Brain microvascular endothelial cell (primary cell): ENCODE measurements around the gene SUSD1.

Experiments
- DNase-seq: peaks from one replicate; pipeline ENCODE4 v3.0.0-alpha.2; 2020
- H3K27ac ChIP-seq: fragments of 250-450 bp; sonication (Bioruptor Pico); 2 replicates; pipeline ENCODE4 v1.5.1; 2020; ENCODE audit warnings: mild to moderate bottlenecking, moderate library complexity
- H3K27me3 ChIP-seq: fragments of 250-450 bp; sonication (Bioruptor Pico); replicated peaks from 2 replicates; pipeline ENCODE4 v1.5.1; 2020; ENCODE audit warnings: mild to moderate bottlenecking
- H3K36me3 ChIP-seq: fragments of 250-450 bp; sonication (Bioruptor Pico); replicated peaks from 2 replicates; pipeline ENCODE4 v1.5.1; 2020; ENCODE audit warnings: mild to moderate bottlenecking
- H3K4me3 ChIP-seq: 2 replicates; pipeline ENCODE4 v1.5.1; 2011; ENCODE audit warnings: low read depth, mild to moderate bottlenecking, control low read depth, low read length, moderate library complexity
- CTCF ChIP-seq: IDR thresholded peaks from 2 replicates; pipeline ENCODE4 v1.5.1; 2011; ENCODE audit warnings: low read depth, mild to moderate bottlenecking, moderate library complexity, low read length, control low read depth, inconsistent platforms; ENCODE audit errors: missing control alignments
- in situ Hi-C: cut with HindIII; loops from 2 replicates; pipeline ENCODE4 v1.10.0; 2017; ENCODE audit warnings: low sequenced_read_pairs, low pct_ligation_motif_present

Gene SUSD1

GRCh38 chr9:112049811-112050516 is 125.1 kb downstream of the SUSD1 start:
- in situ Hi-C loops, result loop anchor here (25.0 kb wide), 1 partner anchor 288 kb away; no protein-coding TSS in a partner anchor
- DNase-seq, result peak; percentile 31

GRCh38 chr9:112048924-112049691 is 126.0 kb downstream of the SUSD1 start:
- Histone ChIP-seq H3K27ac (peak overlapping the region; percentile 88), H3K36me3 (no peaks in the 10 kb centered on the region), H3K27me3 (no peaks in the 10 kb centered on the region), H3K4me3 (no peak overlapping the region)
- peak; percentile 89 for DNase-seq
- no peak for TF ChIP-seq CTCF
- in situ Hi-C loops, result no loop called here

More at GRCh38 chr9:112049811-112050516, 125.1 kb downstream of the SUSD1 start:
- no peaks in the 10 kb centered on the region for H3K27me3 ChIP-seq
- no peak for TF ChIP-seq CTCF
- H3K36me3 ChIP-seq, result no peaks in the 10 kb centered on the region
- peak overlapping the region; percentile 88 for H3K27ac ChIP-seq
- H3K4me3 ChIP-seq, result no peak overlapping the region

- H3K27me3 ChIP-seq, result no peaks in the 10 kb centered on the region
- H3K27ac ChIP-seq, result peak overlapping the region; percentile 88
- TF ChIP-seq CTCF, result no peak
- H3K36me3 ChIP-seq, result no peaks in the 10 kb centered on the region
- no peak overlapping the region for H3K4me3 ChIP-seq
- in situ Hi-C loops, result no loop called here
- DNase-seq, result no peak
Observed at GRCh38 chr9:112047538-112048066, 127.5 kb downstream of the SUSD1 start.

GRCh38 chr9:112046181-112046580 is 128.9 kb downstream of the SUSD1 start:
- in situ Hi-C loops, result no loop called here
- no peak for TF ChIP-seq CTCF
- no peaks in the 10 kb centered on the region for H3K27me3 ChIP-seq
- no peak for DNase-seq
- H3K4me3 ChIP-seq, result no peak overlapping the region
- no peaks in the 10 kb centered on the region for H3K36me3 ChIP-seq
- peak overlapping the region; percentile 88 for H3K27ac ChIP-seq

- Histone ChIP-seq H3K27me3 (no peaks in the 10 kb centered on the region), H3K36me3 (no peaks in the 10 kb centered on the region), H3K4me3 (no peak overlapping the region), H3K27ac (peak overlapping the region; percentile 94)
- TF ChIP-seq CTCF, result no peak
- in situ Hi-C loops, result no loop called here
- DNase-seq, result no peak
Observed at GRCh38 chr9:112044881-112045280, 130.2 kb downstream of the SUSD1 start.
